ENCODE measurements around the gene SLC37A4.
"Not testable (repeated sequence)": the region's sequence is repeated elsewhere in the genome, so short reads cannot be mapped to it uniquely, and the experiment has no call there.

The SLC37A4 gene

GRCh38 chr11:119030329-119031047 is at the start of gene SLC37A4:
Gene SLC37A4 (minus strand): TSS chr11:119030877.
- Histone ChIP-seq H3K4me1 (ENCODE audit: control insufficient read depth, low read depth, low read length) (no peaks in the 10 kb centered on the region), H3K27ac (ENCODE audit: low read length) (peak within 1 kb of the TSS; percentile 40)

GRCh38 chr11:119078675-119079420 is 48.2 kb upstream of the SLC37A4 start:
- no peak overlapping the region for H3K27ac ChIP-seq (ENCODE audit: low read length)
- H3K4me3 ChIP-seq (ENCODE audit: low read length) = no peak overlapping the region
- no peaks in the 10 kb centered on the region for H3K27me3 ChIP-seq (ENCODE audit: control insufficient read depth, insufficient read depth, low read length)
- H3K4me1 ChIP-seq (ENCODE audit: control insufficient read depth, low read depth, low read length) = no peaks in the 10 kb centered on the region
- no peaks in the 10 kb centered on the region for H3K9me3 ChIP-seq (ENCODE audit: control insufficient read depth, low read depth, low read length)
- H3K36me3 ChIP-seq (ENCODE audit: control insufficient read depth, low read depth, low read length) = peaks cover 56% of the 10 kb centered on the region
- H3K9ac ChIP-seq (ENCODE audit: low read length) = no peak overlapping the region

More at GRCh38 chr11:119030329-119031047, at the start of gene SLC37A4:
- H3K36me3 ChIP-seq (ENCODE audit: control insufficient read depth, low read depth, low read length) = peaks cover 16% of the 10 kb centered on the region
- peak within 1 kb of the TSS; percentile 86 for H3K4me3 ChIP-seq (ENCODE audit: low read length)
- H3K27me3 ChIP-seq (ENCODE audit: control insufficient read depth, insufficient read depth, low read length) = no peaks in the 10 kb centered on the region
- no peaks in the 10 kb centered on the region for H3K9me3 ChIP-seq (ENCODE audit: control insufficient read depth, low read depth, low read length)
- H3K9ac ChIP-seq (ENCODE audit: low read length) = peak within 1 kb of the TSS; percentile 88

- H3K36me3 ChIP-seq (ENCODE audit: control insufficient read depth, low read depth, low read length) = peaks cover 67% of the 10 kb centered on the region
- no peaks in the 10 kb centered on the region for H3K4me1 ChIP-seq (ENCODE audit: control insufficient read depth, low read depth, low read length)
- H3K27me3 ChIP-seq (ENCODE audit: control insufficient read depth, insufficient read depth, low read length) = no peaks in the 10 kb centered on the region
- no peak overlapping the region for H3K4me3 ChIP-seq (ENCODE audit: low read length)
- H3K9me3 ChIP-seq (ENCODE audit: control insufficient read depth, low read depth, low read length) = no peaks in the 10 kb centered on the region
- H3K27ac ChIP-seq (ENCODE audit: low read length) = no peak overlapping the region
- no peak overlapping the region for H3K9ac ChIP-seq (ENCODE audit: low read length)
Observed at GRCh38 chr11:119077839-119078238, 47.2 kb upstream of the SLC37A4 start.

GRCh38 chr11:119067371-119068222 is 36.9 kb upstream of the SLC37A4 start, which contains the start of gene VPS11:
Gene VPS11 (plus strand): TSS chr11:119067818. CDS start chr11:119067824, 6 bp downstream.
- Histone ChIP-seq H3K27me3 (ENCODE audit: control insufficient read depth, insufficient read depth, low read length) (no peaks in the 10 kb centered on the region), H3K27ac (ENCODE audit: low read length) (no peak within 1 kb of the TSS), H3K9ac (ENCODE audit: low read length) (peak within 1 kb of the TSS; percentile 91), H3K9me3 (ENCODE audit: control insufficient read depth, low read depth, low read length) (no peaks in the 10 kb centered on the region), H3K4me3 (ENCODE audit: low read length) (peak within 1 kb of the TSS; percentile 95), H3K36me3 (ENCODE audit: control insufficient read depth, low read depth, low read length) (peaks cover 21% of the 10 kb centered on the region), H3K4me1 (ENCODE audit: control insufficient read depth, low read depth, low read length) (no peaks in the 10 kb centered on the region)

- no peak overlapping the region for H3K4me3 ChIP-seq (ENCODE audit: low read length)
Observed at GRCh38 chr11:119065369-119065768, 34.7 kb upstream of the SLC37A4 start.

GRCh38 chr11:119062779-119063178 is 32.1 kb upstream of the SLC37A4 start:
- H3K4me3 ChIP-seq (ENCODE audit: low read length) = no peak overlapping the region
- H3K27ac ChIP-seq (ENCODE audit: low read length) = no peak overlapping the region
- no peaks in the 10 kb centered on the region for H3K27me3 ChIP-seq (ENCODE audit: control insufficient read depth, insufficient read depth, low read length)
- no peaks in the 10 kb centered on the region for H3K9me3 ChIP-seq (ENCODE audit: control insufficient read depth, low read depth, low read length)
- no peaks in the 10 kb centered on the region for H3K36me3 ChIP-seq (ENCODE audit: control insufficient read depth, low read depth, low read length)
- H3K9ac ChIP-seq (ENCODE audit: low read length) = no peak overlapping the region
- no peaks in the 10 kb centered on the region for H3K4me1 ChIP-seq (ENCODE audit: control insufficient read depth, low read depth, low read length)

More at GRCh38 chr11:119065369-119065768, 34.7 kb upstream of the SLC37A4 start:
- no peaks in the 10 kb centered on the region for H3K4me1 ChIP-seq (ENCODE audit: control insufficient read depth, low read depth, low read length)
- H3K9ac ChIP-seq (ENCODE audit: low read length) = no peak overlapping the region
- H3K27ac ChIP-seq (ENCODE audit: low read length) = no peak overlapping the region
- no peaks in the 10 kb centered on the region for H3K9me3 ChIP-seq (ENCODE audit: control insufficient read depth, low read depth, low read length)
- H3K36me3 ChIP-seq (ENCODE audit: control insufficient read depth, low read depth, low read length) = peaks cover 5% of the 10 kb centered on the region
- no peaks in the 10 kb centered on the region for H3K27me3 ChIP-seq (ENCODE audit: control insufficient read depth, insufficient read depth, low read length)

- no peaks in the 10 kb centered on the region for H3K27me3 ChIP-seq (ENCODE audit: control insufficient read depth, insufficient read depth, low read length)
- no peaks in the 10 kb centered on the region for H3K4me1 ChIP-seq (ENCODE audit: control insufficient read depth, low read depth, low read length)
- H3K9ac ChIP-seq (ENCODE audit: low read length) = no peak overlapping the region
- H3K36me3 ChIP-seq (ENCODE audit: control insufficient read depth, low read depth, low read length) = no peaks in the 10 kb centered on the region
- no peak overlapping the region for H3K4me3 ChIP-seq (ENCODE audit: low read length)
- no peaks in the 10 kb centered on the region for H3K9me3 ChIP-seq (ENCODE audit: control insufficient read depth, low read depth, low read length)
- H3K27ac ChIP-seq (ENCODE audit: low read length) = no peak overlapping the region
Observed at GRCh38 chr11:119061256-119061655, 30.6 kb upstream of the SLC37A4 start.

- not testable (repeated sequence) for H3K4me3 ChIP-seq (ENCODE audit: low read length); H3K9ac ChIP-seq (ENCODE audit: low read length)
Observed at GRCh38 chr11:119059128-119059527, 28.5 kb upstream of the SLC37A4 start.

GRCh38 chr11:119057000-119057769 is 26.5 kb upstream of the SLC37A4 start, which contains the start of gene HYOU1:
Gene HYOU1 (minus strand): TSS chr11:119057205. CDS start chr11:119056160, 1,045 bp downstream.
- peaks cover 31% of the 10 kb centered on the region for H3K36me3 ChIP-seq (ENCODE audit: control insufficient read depth, low read depth, low read length)

More at GRCh38 chr11:119059128-119059527, 28.5 kb upstream of the SLC37A4 start:
- not testable (repeated sequence) for H3K9me3 ChIP-seq (ENCODE audit: control insufficient read depth, low read depth, low read length); H3K27ac ChIP-seq (ENCODE audit: low read length); H3K27me3 ChIP-seq (ENCODE audit: control insufficient read depth, insufficient read depth, low read length); H3K4me1 ChIP-seq (ENCODE audit: control insufficient read depth, low read depth, low read length)
- peaks cover 12% of the 10 kb centered on the region for H3K36me3 ChIP-seq (ENCODE audit: control insufficient read depth, low read depth, low read length)

GRCh38 chr11:119056421-119056999 is 25.8 kb upstream of the SLC37A4 start:
- Histone ChIP-seq H3K4me1 (ENCODE audit: control insufficient read depth, low read depth, low read length) (peaks cover 5% of the 10 kb centered on the region), H3K4me3 (ENCODE audit: low read length) (peak overlapping the region; percentile 89), H3K27ac (ENCODE audit: low read length) (no peak overlapping the region), H3K36me3 (ENCODE audit: control insufficient read depth, low read depth, low read length) (peaks cover 38% of the 10 kb centered on the region), H3K9ac (ENCODE audit: low read length) (peak overlapping the region; percentile 79), H3K27me3 (ENCODE audit: control insufficient read depth, insufficient read depth, low read length) (no peaks in the 10 kb centered on the region), H3K9me3 (ENCODE audit: control insufficient read depth, low read depth, low read length) (no peaks in the 10 kb centered on the region)

More at GRCh38 chr11:119057000-119057769, 26.5 kb upstream of the SLC37A4 start, which contains the start of gene HYOU1:
- peak within 1 kb of the TSS; percentile 79 for H3K9ac ChIP-seq (ENCODE audit: low read length)
- H3K27ac ChIP-seq (ENCODE audit: low read length) = peak within 1 kb of the TSS; percentile 24
- peak within 1 kb of the TSS; percentile 89 for H3K4me3 ChIP-seq (ENCODE audit: low read length)
- no peaks in the 10 kb centered on the region for H3K9me3 ChIP-seq (ENCODE audit: control insufficient read depth, low read depth, low read length)
- H3K4me1 ChIP-seq (ENCODE audit: control insufficient read depth, low read depth, low read length) = peaks cover 5% of the 10 kb centered on the region
- H3K27me3 ChIP-seq (ENCODE audit: control insufficient read depth, insufficient read depth, low read length) = no peaks in the 10 kb centered on the region
